ENCODE measurements around the gene PUS3. TPM values are rescaled to one million over a fixed set of nuclear protein-coding genes. Genes with fewer than 3 reads are reported as not detected.

Gene PUS3
- total RNA-seq, 1 donor from 2014 or later: 7.7 TPM

- Histone ChIP-seq H3K4me1 (no peaks in the 10 kb centered on the region), H3K27ac (replicated peaks) (no peak overlapping the region), H3K9me3 (replicated peaks) (no peaks in the 10 kb centered on the region), H3K4me3 (no peak overlapping the region), H3K36me3 (no peaks in the 10 kb centered on the region), H3K27me3 (ENCODE audit: low read depth) (peaks cover 59% of the 10 kb centered on the region)
- DNase-seq: no peak
- TF ChIP-seq CTCF (IDR thresholded peaks at IDR 0.05; ENCODE audit: borderline replicate concordance): no peak
- intact Hi-C loops (cut with micrococcal nuclease): no loop called here
These were observed 7.3 kb upstream of the PUS3 start for GRCh38 chr11:125910226-125910849.

GRCh38 chr11:125904678-125905077 is 1.7 kb upstream of the PUS3 start:
- H3K9me3 ChIP-seq (replicated peaks): no peaks in the 10 kb centered on the region

GRCh38 chr11:125903711-125904659 is 979 bp upstream of the PUS3 start, which contains the start of gene DDX25:
Gene DDX25 (plus strand): TSS chr11:125904508. CDS start chr11:125904518, 10 bp downstream.
- H3K4me3 ChIP-seq: peak within 1 kb of the TSS; percentile 77
- peaks cover 27% of the 10 kb centered on the region for H3K4me1 ChIP-seq
- intact Hi-C loops (cut with micrococcal nuclease): no loop called here
- no peaks in the 10 kb centered on the region for H3K9me3 ChIP-seq (replicated peaks)
- H3K27ac ChIP-seq (replicated peaks): no peak within 1 kb of the TSS
- peaks cover 44% of the 10 kb centered on the region for H3K27me3 ChIP-seq (ENCODE audit: low read depth)
- DNase-seq: no peak
- no peak for TF ChIP-seq CTCF (IDR thresholded peaks at IDR 0.05; ENCODE audit: borderline replicate concordance)
- H3K36me3 ChIP-seq: peaks cover 15% of the 10 kb centered on the region

More at GRCh38 chr11:125904678-125905077, 1.7 kb upstream of the PUS3 start:
- peaks cover 8% of the 10 kb centered on the region for H3K36me3 ChIP-seq
- DNase-seq: no peak
- intact Hi-C loops (cut with micrococcal nuclease): no loop called here
- peaks cover 27% of the 10 kb centered on the region for H3K4me1 ChIP-seq
- H3K27ac ChIP-seq (replicated peaks): no peak overlapping the region
- no peak for TF ChIP-seq CTCF (IDR thresholded peaks at IDR 0.05; ENCODE audit: borderline replicate concordance)
- peak overlapping the region; percentile 77 for H3K4me3 ChIP-seq
- peaks cover 46% of the 10 kb centered on the region for H3K27me3 ChIP-seq (ENCODE audit: low read depth)

- Histone ChIP-seq H3K9me3 (replicated peaks) (no peaks in the 10 kb centered on the region), H3K27me3 (ENCODE audit: low read depth) (peaks cover 36% of the 10 kb centered on the region), H3K4me1 (peaks cover 27% of the 10 kb centered on the region), H3K27ac (replicated peaks) (peak overlapping the region; percentile 88), H3K36me3 (peaks cover 19% of the 10 kb centered on the region), H3K4me3 (peak overlapping the region; percentile 77)
- intact Hi-C loops (cut with micrococcal nuclease): no loop called here
- DNase-seq: no peak
- no peak for TF ChIP-seq CTCF (IDR thresholded peaks at IDR 0.05; ENCODE audit: borderline replicate concordance)
These were observed 604 bp downstream of the PUS3 start for GRCh38 chr11:125902277-125902926.

GRCh38 chr11:125901872-125902271 is 1.1 kb downstream of the PUS3 start:
- intact Hi-C loops (cut with micrococcal nuclease): no loop called here
- Histone ChIP-seq H3K36me3 (peaks cover 19% of the 10 kb centered on the region), H3K27me3 (ENCODE audit: low read depth) (peaks cover 33% of the 10 kb centered on the region), H3K4me3 (peak overlapping the region; percentile 77), H3K27ac (replicated peaks) (no peak overlapping the region), H3K9me3 (replicated peaks) (no peaks in the 10 kb centered on the region), H3K4me1 (peaks cover 27% of the 10 kb centered on the region)
- TF ChIP-seq CTCF (IDR thresholded peaks at IDR 0.05; ENCODE audit: borderline replicate concordance): no peak
- DNase-seq: no peak

All from left ventricle myocardium inferior (tissue), 1 donor.